GM19025 (cell line): ENCODE results near the gene CAPSL.
"Not testable (repeated sequence)": the region's sequence is repeated elsewhere in the genome, so short reads cannot be mapped to it uniquely, and the experiment has no call there.

Source experiments
- ATAC-seq: cut with Tn5 transposase; IDR thresholded peaks from one replicate; pipeline ENCODE4 v1.9.1; 2021; ENCODE audit warnings: mild to moderate bottlenecking, low read depth, moderate library complexity; ENCODE audit not compliant: unreplicated experiment

Gene CAPSL

GRCh38 chr5:35938568-35939227, at the start of gene CAPSL:
TSS of gene CAPSL (minus strand) at chr5:35938622. CDS start at chr5:35921120, 17,502 bp downstream.
- no peak for ATAC-seq

GRCh38 chr5:35987776-35988175, 49.4 kb upstream of the CAPSL start:
- ATAC-seq = no peak

- ATAC-seq = no peak
Observed at GRCh38 chr5:35979715-35980114, 41.3 kb upstream of the CAPSL start.

DNA sequence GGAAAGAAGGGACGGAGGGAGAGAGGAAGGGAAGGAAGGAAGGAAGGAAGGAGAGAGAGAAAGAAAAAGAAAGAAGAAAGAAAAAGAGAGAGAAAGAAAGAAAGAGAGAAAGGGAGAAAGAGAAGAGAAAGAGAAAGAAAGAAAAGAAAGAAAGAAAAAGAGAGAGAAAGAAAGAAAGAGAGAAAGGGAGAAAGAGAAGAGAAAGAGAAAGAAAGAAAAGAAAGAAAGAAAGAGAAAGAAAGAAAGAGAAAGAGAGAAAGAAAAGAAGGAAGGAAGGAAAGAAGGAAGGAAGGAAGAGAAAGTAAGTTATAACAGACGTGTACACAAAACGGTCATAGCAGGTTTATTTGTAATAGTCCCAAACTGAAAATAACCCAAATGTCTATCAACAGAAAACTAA, 38.4 kb upstream of the CAPSL start:
- not testable (repeated sequence) for ATAC-seq

- ATAC-seq = no peak
Observed at GRCh38 chr5:35974570-35974969, 36.1 kb upstream of the CAPSL start.

DNA sequence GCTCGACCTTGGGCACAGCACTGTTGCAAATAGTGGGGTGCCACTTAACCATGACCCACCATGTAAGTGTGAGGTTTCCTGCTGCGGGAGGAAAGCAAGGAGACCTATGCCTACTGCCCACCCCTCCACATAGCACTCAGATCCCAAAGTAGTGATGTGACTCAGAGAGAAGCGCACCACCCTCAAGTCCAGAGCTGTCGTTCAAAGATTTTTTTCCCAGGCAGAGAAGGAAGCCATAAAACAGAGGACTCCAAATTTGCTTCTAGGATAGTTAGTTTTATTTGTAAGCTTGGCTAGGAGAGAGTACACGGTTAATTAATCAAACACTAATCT, 33.4 kb upstream of the CAPSL start:
- no peak for ATAC-seq

DNA sequence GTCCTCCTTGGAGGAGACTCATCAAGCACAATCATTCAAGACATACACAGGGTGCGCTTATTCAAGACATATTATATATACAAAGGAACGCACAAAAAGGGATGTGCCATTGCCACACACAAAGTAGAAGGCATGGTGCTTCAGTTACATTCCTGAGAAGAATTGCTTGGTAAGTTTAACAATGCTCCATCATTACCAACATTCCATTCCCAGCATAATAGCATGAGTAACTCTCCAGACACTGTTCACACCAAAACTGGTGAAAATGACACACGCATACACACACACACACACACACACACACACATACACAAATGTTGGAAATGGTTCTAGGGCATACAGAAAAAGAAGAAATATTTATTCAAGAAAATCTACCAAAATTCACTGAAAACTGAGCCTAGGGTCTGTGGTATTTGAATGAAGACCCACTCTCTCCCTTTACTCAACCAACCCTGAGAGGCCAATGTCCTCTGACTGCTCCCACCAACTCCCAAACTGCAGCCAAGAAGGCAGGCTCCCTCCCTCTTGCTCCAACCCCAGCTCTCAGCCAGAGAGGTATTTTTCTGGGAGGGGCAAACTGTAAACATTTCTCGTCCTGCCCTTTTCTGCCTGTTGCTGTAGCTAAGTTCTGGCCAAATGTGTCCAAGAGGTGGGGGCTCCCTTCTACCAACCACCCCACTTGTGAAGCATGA, 32.9 kb upstream of the CAPSL start:
- ATAC-seq = no peak

GRCh38 chr5:35963381-35963843, 25.0 kb upstream of the CAPSL start:
- no peak for ATAC-seq

GRCh38 chr5:35960328-35960727, 21.9 kb upstream of the CAPSL start:
- ATAC-seq = no peak

DNA sequence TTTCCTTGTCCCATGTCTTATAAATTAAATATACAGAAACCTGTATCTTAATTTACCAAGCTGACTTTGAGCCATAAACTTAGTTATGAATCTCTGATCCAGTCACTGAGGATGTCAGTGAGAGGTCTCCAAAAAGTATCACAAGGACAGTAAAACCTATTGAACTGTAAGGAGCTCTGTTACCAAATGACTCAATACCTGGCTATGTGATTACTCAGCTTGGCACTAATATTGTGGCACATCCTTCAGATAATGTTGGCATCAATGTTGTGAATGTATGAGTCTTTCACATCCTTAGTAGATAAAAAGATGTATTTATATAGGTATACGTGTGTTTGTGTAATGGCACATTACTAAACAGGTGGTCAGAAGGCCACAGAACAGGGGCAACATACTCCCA, 18.0 kb upstream of the CAPSL start:
- no peak for ATAC-seq

DNA sequence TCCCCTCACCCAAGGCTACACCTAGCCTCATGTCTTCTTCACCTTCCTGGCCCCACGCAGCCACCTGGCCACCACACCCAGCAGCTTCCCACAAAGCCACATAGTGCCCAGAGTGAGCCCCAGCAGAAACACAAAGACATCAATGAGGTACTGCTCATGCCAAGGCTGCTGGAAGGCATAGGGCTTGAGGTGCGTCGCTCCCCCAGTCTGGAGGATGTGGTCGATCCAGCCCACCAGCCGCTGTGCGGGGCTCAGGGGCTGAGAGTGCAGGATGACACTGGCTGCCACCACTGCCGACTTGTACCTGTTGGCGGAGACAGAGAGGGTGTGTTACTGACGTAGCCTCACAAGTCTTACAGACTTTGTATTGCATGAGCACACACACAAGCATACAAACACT, 15.8 kb upstream of the CAPSL start:
- ATAC-seq = no peak

- ATAC-seq = no peak
Observed at GRCh38 chr5:35947085-35947484, 8.7 kb upstream of the CAPSL start.

GRCh38 chr5:35939639-35940038, 1.2 kb upstream of the CAPSL start:
- no peak for ATAC-seq

- peak; percentile 65 for ATAC-seq
Observed at GRCh38 chr5:35926389-35927051, 11.9 kb downstream of the CAPSL start.

DNA sequence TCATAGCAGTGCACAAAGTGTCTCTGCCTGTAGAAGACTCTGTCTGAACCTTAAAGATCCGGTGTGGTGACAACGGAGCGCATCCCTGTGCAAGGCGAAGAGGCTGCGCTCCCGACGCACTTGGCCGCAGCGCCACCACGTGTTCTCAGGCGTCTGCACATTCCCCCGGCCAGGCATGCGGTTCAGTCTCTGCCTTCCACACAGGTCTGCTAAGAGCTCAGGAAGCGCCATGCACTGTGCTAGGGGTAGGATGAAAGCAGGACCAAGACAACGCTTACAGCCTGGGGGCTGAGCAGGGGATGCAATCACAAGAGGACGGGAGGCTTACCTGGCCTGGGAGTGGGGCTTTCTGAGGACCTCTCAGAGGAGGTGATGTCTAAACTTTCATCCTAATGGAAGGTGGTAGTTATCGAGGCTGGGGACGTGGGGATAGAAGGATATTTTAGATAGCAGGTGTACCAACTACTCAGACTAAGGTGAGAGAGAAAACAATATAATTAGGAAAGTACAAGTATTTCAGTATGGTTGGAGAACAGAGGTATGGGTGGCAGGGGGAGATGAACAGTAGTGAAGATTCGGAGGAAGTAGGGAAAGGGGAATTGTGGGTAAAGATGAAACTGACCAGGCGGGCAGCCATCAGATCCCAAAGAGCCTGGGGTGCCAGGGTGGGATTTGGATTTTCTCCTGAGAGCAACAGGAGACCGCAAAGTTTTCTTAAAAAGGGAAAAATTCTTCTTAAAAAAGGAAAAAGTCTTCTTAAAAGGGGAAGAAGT, 13.3 kb downstream of the CAPSL start:
- peak; percentile 65 for ATAC-seq

DNA sequence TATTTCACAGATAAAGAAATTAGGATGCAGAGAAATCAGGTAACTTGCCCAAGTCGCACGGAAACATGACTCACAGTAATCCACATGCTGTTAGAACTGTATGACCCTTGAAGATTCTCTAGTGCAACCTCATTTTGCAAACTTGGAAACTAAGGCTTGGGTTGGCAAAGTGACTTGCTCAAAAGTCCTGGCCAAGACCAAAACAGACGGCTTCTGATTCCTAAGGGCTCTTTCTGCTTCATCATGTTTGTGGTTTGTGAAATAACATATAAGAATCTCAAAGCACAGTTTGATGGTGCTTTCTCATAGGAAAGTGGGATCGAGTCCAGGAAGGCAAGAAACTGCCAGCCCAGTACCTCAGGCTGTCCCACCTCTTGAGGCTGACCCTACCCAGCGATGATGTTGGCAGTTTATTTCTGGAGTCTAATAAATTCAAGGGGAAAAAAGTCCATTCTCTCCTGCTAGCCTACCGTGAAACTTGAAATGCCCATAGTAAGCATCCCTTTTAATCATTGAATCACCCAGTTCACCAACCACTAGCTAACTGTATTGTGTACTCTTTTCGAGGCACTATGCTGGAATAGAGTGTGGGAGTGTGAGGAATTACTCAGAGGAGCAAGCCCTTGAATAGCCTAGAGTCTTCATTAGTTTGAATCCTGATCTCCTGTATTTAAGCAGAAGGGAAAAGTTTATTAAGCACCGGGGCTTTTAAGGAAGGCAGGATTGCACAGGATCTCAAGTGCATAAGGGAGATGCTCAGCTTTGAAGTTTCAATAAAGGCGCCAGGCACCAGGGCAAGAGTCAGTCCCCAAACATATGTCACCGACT, 14.1 kb downstream of the CAPSL start:
- ATAC-seq = no peak

- no peak for ATAC-seq
Observed at GRCh38 chr5:35922468-35922867, 16.0 kb downstream of the CAPSL start.

- ATAC-seq = no peak
Observed at GRCh38 chr5:35921930-35922329, 16.5 kb downstream of the CAPSL start.

GRCh38 chr5:35920890-35921289, 17.5 kb downstream of the CAPSL start:
- ATAC-seq = no peak

- ATAC-seq = no peak
Observed at GRCh38 chr5:35919191-35919590, 19.2 kb downstream of the CAPSL start.
